GM12878 (cell line): ENCODE measurements around the gene RALGPS1. TPM values are rescaled to one million over a fixed set of nuclear protein-coding genes. Genes with fewer than 3 reads are reported as not detected.

Experiments
- ATAC-seq: fragments of 200-7000 bp; cut with Tn5 transposase; 3 replicates; pipeline ENCODE4 v1.9.1; 2020; ENCODE audit warnings: mild to moderate bottlenecking, moderate library complexity
- BruUV-seq: library from RNA; stranded (reverse); fragments of 400-500 nt; replicated peaks from 2 replicates; lab custom pipeline; 2021; lab: Mats Ljungman, UMichigan
- CTCF ChIA-PET: fragments of 300-600 bp; sonication (Branson Sonifier 250); formaldehyde crosslinking; extraction: SDS; loops from one replicate; lab custom pipeline; 2021; ENCODE audit warnings: inconsistent platforms; lab: Yijun Ruan, JAX
- POLR2A ChIA-PET: fragments of 350-600 bp; formaldehyde crosslinking; extraction: SDS; loops from one replicate; lab custom pipeline; 2021; ENCODE audit warnings: inconsistent platforms; lab: Charles Lee
- RAD21 ChIA-PET: fragments of 300-600 bp; sonication (Branson Sonifier 250); formaldehyde crosslinking; loops from one replicate; lab custom pipeline; 2023; ENCODE audit warnings: antibody characterized with exemption; ENCODE audit not compliant: unreplicated experiment; lab: Charles Lee
- SMC1A ChIA-PET: fragments of 300-600 bp; sonication (Branson Sonifier 250); formaldehyde crosslinking; loops from one replicate; lab custom pipeline; 2023; ENCODE audit not compliant: unreplicated experiment, uncharacterized antibody; lab: Charles Lee
- DNase-seq: peaks from one replicate; pipeline ENCODE4 v3.0.0-alpha.2; 2011; ENCODE audit warnings: low read depth, low spot score
- FAIRE-seq: peaks from 3 replicates; lab custom pipeline; 2011; peaks lifted over from hg19 to GRCh38; lab: Jason Lieb, UNC
- H2AFZ ChIP-seq: 2 replicates; pipeline ENCODE4 v1.6.0; 2011; ENCODE audit warnings: low read depth, low read length, control low read depth; ENCODE audit not compliant: control insufficient read depth
- H3K27ac ChIP-seq: 2 replicates; pipeline ENCODE4 v1.5.1; 2011; ENCODE audit warnings: control low read depth; ENCODE audit not compliant: control insufficient read depth, insufficient read depth
- H3K27me3 ChIP-seq, 2 experiments: replicated peaks in 1 of 2; 2 replicates each; pipeline versions ENCODE4 v1.6.0 to v1.6.1; 2011; ENCODE audit warnings: low read length in 1 of 2; ENCODE audit not compliant: control insufficient read depth in 2 of 2, insufficient read depth in 2 of 2
- H3K36me3 ChIP-seq, 2 experiments: 2 replicates each; pipeline ENCODE4 v1.5.1; 2011; ENCODE audit warnings: low read length in 1 of 2; ENCODE audit not compliant: control insufficient read depth in 2 of 2, insufficient read depth in 2 of 2
- H3K4me1 ChIP-seq: 2 replicates; pipeline ENCODE4 v1.6.1; 2011; ENCODE audit warnings: mild to moderate bottlenecking, low read length, moderate library complexity, mixed read lengths; ENCODE audit not compliant: control insufficient read depth, insufficient read depth
- H3K4me2 ChIP-seq: 2 replicates; pipeline ENCODE4 v1.6.0; 2011; ENCODE audit warnings: control low read depth; ENCODE audit not compliant: control insufficient read depth, insufficient read depth
- H3K4me3 ChIP-seq: fragments of 200-600 bp; sonication (generic); 2 replicates; pipeline ENCODE4 v1.5.1; 2016
- H3K79me2 ChIP-seq: 2 replicates; pipeline ENCODE4 v1.6.0; 2011; ENCODE audit warnings: low read length; ENCODE audit not compliant: control insufficient read depth, insufficient read depth
- H3K9ac ChIP-seq: 2 replicates; pipeline ENCODE4 v1.8.0; 2011; ENCODE audit warnings: low read length, control low read depth, mixed read lengths; ENCODE audit not compliant: control insufficient read depth, insufficient read depth
- H3K9me3 ChIP-seq: replicated peaks from 3 replicates; pipeline ENCODE4 v1.5.1; 2011; ENCODE audit warnings: mild to moderate bottlenecking, low read length; ENCODE audit not compliant: control insufficient read depth, insufficient read depth
- H4K20me1 ChIP-seq: 2 replicates; pipeline ENCODE4 v1.6.0; 2011; ENCODE audit not compliant: control insufficient read depth, insufficient read depth
- BHLHE40 ChIP-seq, 2 experiments: fragments of 450-650 bp in 1 of 2; IDR thresholded peaks; 2 replicates each; pipeline ENCODE4 v1.6.1; 2011 to 2017; ENCODE audit warnings: low read depth in 2 of 2, borderline replicate concordance in 1 of 2, improper control_type of control experiment in 1 of 2, low read length in 1 of 2, mild to moderate bottlenecking in 1 of 2
- EGR1 ChIP-seq, 2 experiments: IDR thresholded peaks; 1 replicate in 1 of 2; 2 replicates in 1 of 2; pipeline ENCODE4 v1.6.1; 2011 to 2012; ENCODE audit warnings: low read depth in 2 of 2, low read length in 2 of 2, borderline replicate concordance in 1 of 2, mild to moderate bottlenecking in 1 of 2, moderate library complexity in 1 of 2
- ETV6 ChIP-seq, 2 experiments: fragments of 450-650 bp in 1 of 2; IDR thresholded peaks in 1 of 2; conservative IDR thresholded peaks in 1 of 2; 2 replicates each; pipeline ENCODE4 v1.6.1; 2014; ENCODE audit warnings: antibody characterized with exemption in 1 of 2, borderline replicate concordance in 1 of 2, low read depth in 1 of 2, mild to moderate bottlenecking in 1 of 2, moderate library complexity in 1 of 2
- FOS ChIP-seq: IDR thresholded peaks from 3 replicates; pipeline ENCODE4 v1.6.1; 2011; ENCODE audit warnings: borderline replicate concordance; ENCODE audit not compliant: insufficient read length; ENCODE audit errors: extremely low read depth
- RBBP5 ChIP-seq: fragments of 200-600 bp; sonication (generic); conservative IDR thresholded peaks from 2 replicates; pipeline ENCODE4 v1.6.1; 2016
- RCOR1 ChIP-seq: conservative IDR thresholded peaks from 2 replicates; pipeline ENCODE4 v1.6.1; 2012; ENCODE audit warnings: low read depth, low read length, improper control_type of control experiment
- SMC3 ChIP-seq: IDR thresholded peaks from 2 replicates; pipeline ENCODE4 v1.6.1; 2011; ENCODE audit warnings: low read length, improper control_type of control experiment, borderline replicate concordance
- SREBF2 ChIP-seq: IDR thresholded peaks from 2 replicates; pipeline ENCODE4 v1.6.1; 2012; ENCODE audit warnings: mild to moderate bottlenecking, low read length
- TCF7 ChIP-seq: IDR thresholded peaks from 2 replicates; pipeline ENCODE4 v1.6.1; 2014; ENCODE audit warnings: antibody characterized with exemption, borderline replicate concordance
- ZBED1 ChIP-seq: IDR thresholded peaks from 2 replicates; pipeline ENCODE4 v1.6.1; 2016; ENCODE audit warnings: borderline replicate concordance
- ZNF207 ChIP-seq: fragments of 450-650 bp; IDR thresholded peaks from 2 replicates; pipeline ENCODE4 v1.6.1; 2014; ENCODE audit warnings: antibody characterized with exemption, mild to moderate bottlenecking, borderline replicate concordance
- ZNF622 ChIP-seq: fragments of 450-650 bp; IDR thresholded peaks from 2 replicates; pipeline ENCODE4 v1.6.1; 2017; ENCODE audit warnings: mild to moderate bottlenecking, inconsistent platforms
- WGBS: methylation state at CpG from one replicate; pipeline ENCODE4 v1.1.6; 2016; ENCODE audit warnings: low lambda C conversion rate; ENCODE audit not compliant: insufficient replicate concordance, insufficient coverage; ENCODE audit errors: missing lambda C conversion rate; 5-methylcytosine and 5-hydroxymethylcytosine counted together
- in situ Hi-C: fragments of 300-500 bp; cut with MboI; formaldehyde crosslinking; loops from 9 replicates; pipeline ENCODE4 v1.14.3; 2018; ENCODE audit warnings: mixed read lengths
- intact Hi-C: fragments of 100-400 bp; cut with micrococcal nuclease; formaldehyde crosslinking; loops from one replicate; pipeline ENCODE4 v1.14.2; 2022; ENCODE audit not compliant: unreplicated experiment
- polyA plus RNA-seq, 11 experiments: library from polyadenylated mRNA; depleted of rRNA in 4 of 11; unstranded in 6 of 11; stranded (reverse) in 5 of 11; fragments of >200 nt; fragmentation: Nextera tagmentation in 4 of 11; fragmentation: Illumina TruSeq in 1 of 11; extraction: Ambion mirVana in 4 of 11; extraction: Trizol in 1 of 11; gene quantifications; 1 replicate in 1 of 11; 2 replicates in 10 of 11; pipeline versions ENCODE4 v1.2.1 to v1.2.3, GENCODE V29; 2011 to 2016; ENCODE audit warnings: inconsistent platforms in 2 of 11, missing spikeins in 2 of 11, low read depth in 1 of 11
- total RNA-seq, 4 experiments: library from RNA; depleted of rRNA in 3 of 4; stranded (reverse); fragments of >200 nt in 3 of 4; fragmentation: Illumina TruSeq in 1 of 4; extraction: Trizol in 1 of 4; gene quantifications; 2 replicates each; pipeline versions ENCODE4 v1.2.1 to v1.2.3, GENCODE V29; 2013 to 2021
- TF ChIP-seq, protein P1 (sequence below): fragments of 450-650 bp; IDR thresholded peaks from 2 replicates; pipeline ENCODE4 v1.6.1; 2017; ENCODE audit warnings: mild to moderate bottlenecking, low read depth, inconsistent platforms; ENCODE audit not compliant: poor library complexity, severe bottlenecking

Gene RALGPS1
- total and polyA plus RNA-seq, 10 of the 15 experiments (the other 5 are each of a cell fraction or from before 2014, with no cell fraction given): 0.13 to 5.6 (median 2.7) TPM

DNA sequence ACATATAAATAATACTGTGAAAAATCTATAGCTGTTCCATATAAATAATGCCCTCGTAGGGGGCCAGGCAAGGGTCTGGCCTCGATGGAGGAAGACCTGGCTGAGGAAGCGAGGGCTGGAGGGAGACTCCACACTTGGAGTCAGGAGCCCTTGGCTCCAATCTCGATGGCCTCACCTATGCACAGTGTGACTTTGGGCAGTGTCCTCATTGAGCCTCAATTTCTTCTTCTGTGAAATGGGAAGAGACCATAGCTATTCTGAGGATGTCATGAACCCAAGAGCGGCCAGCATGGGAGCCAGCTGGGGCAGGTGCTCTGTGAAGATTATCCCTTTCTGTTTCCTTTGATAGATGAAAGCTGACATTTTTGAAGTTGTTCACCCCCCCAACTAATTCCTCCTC, 183.1 kb downstream of the RALGPS1 start:
- RAD21 ChIA-PET: no interaction called here
- SMC1A ChIA-PET: interaction anchor here (1.1 kb wide), 1 partner anchor 18 kb away, joined by 3 read pairs; no protein-coding TSS in a partner anchor
- H2AFZ ChIP-seq: no peak overlapping the region
- ATAC-seq (no peak), DNase-seq (no peak), FAIRE-seq (no peak)
- H3K79me2 ChIP-seq: no peaks in the 10 kb centered on the region
- intact Hi-C loops (no loop called here), in situ Hi-C loops (no loop called here)
- CTCF ChIA-PET: interaction anchor here (1.4 kb wide), 1 partner anchor 14 kb away, joined by 4 read pairs; no protein-coding TSS in a partner anchor
- POLR2A ChIA-PET: no interaction called here
- no peaks in the 10 kb centered on the region for H4K20me1 ChIP-seq
- no peaks in the 10 kb centered on the region for H3K4me1 ChIP-seq
- no peak overlapping the region for H3K4me2 ChIP-seq
- no TSS peak for BruUV-seq
- no peaks in the 10 kb centered on the region for H3K36me3 ChIP-seq
- no peak overlapping the region for H3K27ac ChIP-seq
- no peak overlapping the region for H3K9ac ChIP-seq
- TF ChIP-seq RBBP5 (no peak), EGR1 (IDR thresholded peaks at IDR 0.05; ENCODE audit: borderline replicate concordance in 1 of 2, low read depth in 2 of 2, low read length in 2 of 2) (no peak), FOS (no peak), TCF7 (no peak), ZNF207 (no peak), SMC3 (no peak), ETV6 (conservative IDR thresholded peaks at IDR 0.05 in 1 of 2, IDR thresholded peaks at IDR 0.05 in 1 of 2; ENCODE audit: borderline replicate concordance in 1 of 2, low read depth in 1 of 2) (no peak), ZNF622 (no peak), RCOR1 (no peak), SREBF2 (no peak), BHLHE40 (IDR thresholded peaks at IDR 0.05; ENCODE audit: borderline replicate concordance in 1 of 2, low read depth in 2 of 2, low read length in 1 of 2) (no peak), ZBED1 (no peak)
- TF ChIP-seq, protein P1, sequence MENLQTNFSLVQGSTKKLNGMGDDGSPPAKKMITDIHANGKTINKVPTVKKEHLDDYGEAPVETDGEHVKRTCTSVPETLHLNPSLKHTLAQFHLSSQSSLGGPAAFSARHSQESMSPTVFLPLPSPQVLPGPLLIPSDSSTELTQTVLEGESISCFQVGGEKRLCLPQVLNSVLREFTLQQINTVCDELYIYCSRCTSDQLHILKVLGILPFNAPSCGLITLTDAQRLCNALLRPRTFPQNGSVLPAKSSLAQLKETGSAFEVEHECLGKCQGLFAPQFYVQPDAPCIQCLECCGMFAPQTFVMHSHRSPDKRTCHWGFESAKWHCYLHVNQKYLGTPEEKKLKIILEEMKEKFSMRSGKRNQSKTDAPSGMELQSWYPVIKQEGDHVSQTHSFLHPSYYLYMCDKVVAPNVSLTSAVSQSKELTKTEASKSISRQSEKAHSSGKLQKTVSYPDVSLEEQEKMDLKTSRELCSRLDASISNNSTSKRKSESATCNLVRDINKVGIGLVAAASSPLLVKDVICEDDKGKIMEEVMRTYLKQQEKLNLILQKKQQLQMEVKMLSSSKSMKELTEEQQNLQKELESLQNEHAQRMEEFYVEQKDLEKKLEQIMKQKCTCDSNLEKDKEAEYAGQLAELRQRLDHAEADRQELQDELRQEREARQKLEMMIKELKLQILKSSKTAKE: no peak
- no peaks in the 10 kb centered on the region for H3K9me3 ChIP-seq
- WGBS: 75% methylated on average over 5 of the region's 5 CpGs
- H3K27me3 ChIP-seq: no peaks in the 10 kb centered on the region
- H3K4me3 ChIP-seq: no peak overlapping the region
